HepG2 (cell line): ENCODE results near the gene MGA. TPM values are rescaled to one million over a fixed set of nuclear protein-coding genes. Genes with fewer than 3 reads are reported as not detected.
A peak's percentile ranks its signal among the peaks of the same experiment; 100 is the strongest.

Experiments
- ATAC-seq: fragments of 200-7000 bp; cut with Tn5 transposase; 3 replicates; pipeline ENCODE4 v1.9.1; 2020; ENCODE audit warnings: mild to moderate bottlenecking, moderate library complexity
- BruUV-seq: library from RNA; stranded (reverse); fragments of 400-500 nt; replicated peaks from 2 replicates; lab custom pipeline; 2021; lab: Mats Ljungman, UMichigan
- CTCF ChIA-PET: fragments of 300-600 bp; formaldehyde crosslinking; extraction: SDS; loops from one replicate; lab custom pipeline; 2021; ENCODE audit warnings: low total read pairs, inconsistent platforms, low intra/inter-chr PET ratio; lab: Yijun Ruan, JAX
- POLR2A ChIA-PET: fragments of 350-600 bp; sonication (Branson Sonifier 250); formaldehyde crosslinking; loops from one replicate; lab custom pipeline; 2020; ENCODE audit warnings: antibody characterized with exemption, inconsistent platforms; lab: Yijun Ruan, JAX
- DNase-seq: peaks from one replicate; pipeline ENCODE4 v3.0.0-alpha.2; 2015; ENCODE audit warnings: low spot score
- FAIRE-seq: peaks from 3 replicates; lab custom pipeline; 2011; peaks lifted over from hg19 to GRCh38; lab: Jason Lieb, UNC
- H2AFZ ChIP-seq: one replicate; pipeline ENCODE4 v1.6.1; 2011; ENCODE audit warnings: low read length, inconsistent platforms
- H3K27ac ChIP-seq: fragments of 300-600 bp; 3 replicates; pipeline ENCODE4 v1.8.0; 2011; ENCODE audit warnings: mixed run types, mild to moderate bottlenecking, mixed read lengths, low read length, inconsistent platforms; ENCODE audit not compliant: insufficient read depth; ENCODE audit errors: extremely low read length
- H3K27me3 ChIP-seq, 2 experiments: fragments of 200-600 bp in 1 of 2; 2 replicates in 1 of 2; 3 replicates in 1 of 2; pipeline versions ENCODE4 v1.6.0 to v1.8.0; 2011; ENCODE audit warnings: low read length in 2 of 2, mild to moderate bottlenecking in 2 of 2, moderate library complexity in 2 of 2, inconsistent platforms in 1 of 2; ENCODE audit not compliant: insufficient read depth in 2 of 2, control insufficient read depth in 1 of 2
- H3K36me3 ChIP-seq, 2 experiments: fragments of 200-600 bp in 1 of 2; replicated peaks in 1 of 2; 2 replicates in 1 of 2; 3 replicates in 1 of 2; pipeline versions ENCODE4 v1.5.1 to v1.8.0; 2011; ENCODE audit warnings: low read length in 2 of 2, inconsistent platforms in 1 of 2; ENCODE audit not compliant: insufficient read depth in 2 of 2, control insufficient read depth in 1 of 2
- H3K4me1 ChIP-seq: 2 replicates; pipeline ENCODE4 v1.5.1; 2012; ENCODE audit warnings: low read length, inconsistent platforms; ENCODE audit not compliant: insufficient read depth
- H3K4me2 ChIP-seq: 2 replicates; pipeline ENCODE4 v1.6.0; 2011; ENCODE audit warnings: low read depth, low read length, inconsistent platforms
- H3K4me3 ChIP-seq, 3 experiments: fragments of 200-600 bp in 1 of 3; sonication (generic), shearing (Covaris generic) in 1 of 3; replicated peaks in 1 of 3; 2 replicates each; pipeline ENCODE4 v1.5.1; 2011 to 2016; ENCODE audit warnings: low read length in 3 of 3, inconsistent platforms in 2 of 3, low read depth in 2 of 3, mild to moderate bottlenecking in 2 of 3, control low read depth in 1 of 3, mixed read lengths in 1 of 3; ENCODE audit not compliant: insufficient read depth in 1 of 3
- H3K79me2 ChIP-seq: one replicate; pipeline ENCODE4 v1.6.1; 2011; ENCODE audit warnings: low read length, inconsistent platforms; ENCODE audit not compliant: insufficient read depth
- H3K9ac ChIP-seq: 2 replicates; pipeline ENCODE4 v1.6.0; 2011; ENCODE audit warnings: mild to moderate bottlenecking, low read depth, low read length, inconsistent platforms; ENCODE audit not compliant: insufficient read depth
- H3K9me3 ChIP-seq: 2 replicates; pipeline ENCODE4 v1.5.1; 2012; ENCODE audit warnings: mild to moderate bottlenecking, low read length
- H4K20me1 ChIP-seq: 2 replicates; pipeline ENCODE4 v1.6.0; 2011; ENCODE audit warnings: inconsistent platforms, mild to moderate bottlenecking, low read length, moderate library complexity; ENCODE audit not compliant: insufficient read depth
- E2F2 ChIP-seq: sonication (generic); formaldehyde crosslinking; IDR thresholded peaks from 2 replicates; pipeline ENCODE4 v1.4.0; 2020; ENCODE audit warnings: missing genetic modification reagents, borderline replicate concordance
- PHF8 ChIP-seq: sonication (generic); formaldehyde crosslinking; IDR thresholded peaks from 2 replicates; pipeline ENCODE4 v1.5.0; 2020; ENCODE audit warnings: missing genetic modification reagents
- ZBTB21 ChIP-seq: sonication (generic); formaldehyde crosslinking; IDR thresholded peaks from 2 replicates; pipeline ENCODE4 v1.4.0; 2020; ENCODE audit warnings: missing genetic modification reagents
- ZMYM2 ChIP-seq: sonication (generic); formaldehyde crosslinking; IDR thresholded peaks from 2 replicates; pipeline ENCODE4 v1.8.0; 2022; ENCODE audit warnings: mild to moderate bottlenecking, missing genetic modification reagents
- ZNF557 ChIP-seq: sonication (generic); formaldehyde crosslinking; IDR thresholded peaks from 2 replicates; pipeline ENCODE4 v1.4.0; 2020; ENCODE audit warnings: missing genetic modification reagents
- ZNF615 ChIP-seq: sonication (generic); formaldehyde crosslinking; IDR thresholded peaks from 2 replicates; pipeline ENCODE4 v1.5.0; 2020; ENCODE audit warnings: mild to moderate bottlenecking, missing genetic modification reagents, borderline replicate concordance
- WGBS: methylation state at CpG from one replicate; pipeline ENCODE4 v1.1.6; 2017; ENCODE audit warnings: low lambda C conversion rate; 5-methylcytosine and 5-hydroxymethylcytosine counted together
- in situ Hi-C: cut with HindIII; loops from 2 replicates; pipeline ENCODE4 v1.10.0; 2017; ENCODE audit warnings: low pct_unique_long_range_greater_than_20kb; ENCODE audit not compliant: extremely low pct_ligation_motif_present
- intact Hi-C: fragments of 100-400 bp; cut with micrococcal nuclease; formaldehyde crosslinking; loops from one replicate; pipeline ENCODE4 v1.10.0; 2022; ENCODE audit not compliant: unreplicated experiment
- polyA plus RNA-seq, 8 experiments: library from polyadenylated mRNA; depleted of rRNA in 3 of 8; stranded (reverse) in 7 of 8; unstranded in 1 of 8; fragments of >200 nt; fragmentation: Illumina TruSeq in 4 of 8; extraction: Trizol in 4 of 8; gene quantifications; 2 replicates each; pipeline versions ENCODE4 v1.2.1 to v1.2.3, GENCODE V29; 2011 to 2016; ENCODE audit warnings: low read depth in 4 of 8, missing spikeins in 1 of 8, mixed read lengths in 1 of 8; ENCODE audit not compliant: insufficient read depth in 1 of 8
- total RNA-seq, 5 experiments: library from RNA; depleted of rRNA; stranded (reverse); fragments of >200 nt; fragmentation: Illumina TruSeq; extraction: Trizol; gene quantifications; 2 replicates each; pipeline ENCODE4 v1.2.3, GENCODE V29; 2016; ENCODE audit warnings: low read depth in 1 of 5
- TF ChIP-seq, protein P1 (sequence below): sonication (generic); formaldehyde crosslinking; IDR thresholded peaks from 2 replicates; pipeline ENCODE4 v1.4.0; 2020; ENCODE audit warnings: missing genetic modification reagents; ENCODE audit errors: not compliant biosample characterization

MGA gene
- total and polyA plus RNA-seq, 2 of the 13 experiments (the other 11 are each of a cell fraction or from before 2014, with no cell fraction given): 5.3 to 59.0 TPM

- TF ChIP-seq E2F2 (CRISPR knock-in tag) (peak; percentile 44; the same call in 1 of the 2 replicates), ZBTB21 (no peak)
- TF ChIP-seq, protein P1, sequence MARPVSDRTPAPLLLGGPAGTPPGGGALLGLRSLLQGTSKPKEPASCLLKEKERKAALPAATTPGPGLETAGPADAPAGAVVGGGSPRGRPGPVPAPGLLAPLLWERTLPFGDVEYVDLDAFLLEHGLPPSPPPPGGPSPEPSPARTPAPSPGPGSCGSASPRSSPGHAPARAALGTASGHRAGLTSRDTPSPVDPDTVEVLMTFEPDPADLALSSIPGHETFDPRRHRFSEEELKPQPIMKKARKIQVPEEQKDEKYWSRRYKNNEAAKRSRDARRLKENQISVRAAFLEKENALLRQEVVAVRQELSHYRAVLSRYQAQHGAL (CRISPR knock-in tag): peak; percentile 85
Observed at GRCh38 chr15:41621200-41622193, 38.7 kb upstream of the MGA start (continued).

- ATAC-seq: no peak
- no peak for TF ChIP-seq ZNF615 (CRISPR knock-in tag)
- TF ChIP-seq ZMYM2 (CRISPR knock-in tag): no peak
- no peak for TF ChIP-seq PHF8
- TF ChIP-seq ZNF557 (CRISPR knock-in tag): no peak
- Histone ChIP-seq H3K27me3 (no peaks in the 10 kb centered on the region), H3K9ac (no peak overlapping the region), H3K27ac (no peak overlapping the region), H3K4me1 (peaks cover 26% of the 10 kb centered on the region), H4K20me1 (no peaks in the 10 kb centered on the region), H3K79me2 (peaks cover 44% of the 10 kb centered on the region), H3K4me3 (no peak overlapping the region), H3K4me2 (peak overlapping the region; percentile 77; the same call in 1 of the 2 replicates), H3K9me3 (no peaks in the 10 kb centered on the region), H2AFZ (no peak overlapping the region), H3K36me3 (no peaks in the 10 kb centered on the region)
- no TSS peak for BruUV-seq
- in situ Hi-C loops: no loop called here
- DNase-seq: no peak
- ChIA-PET POLR2A (interaction anchor here (2.0 kb wide), 1 partner anchor 54 kb away, joined by 17 read pairs; no protein-coding TSS in a partner anchor), CTCF (no interaction called here)
- WGBS: 97% methylated on average over 4 of the region's 4 CpGs
- intact Hi-C loops: loop anchor here (2.0 to 5.0 kb wide), 2 partner anchors 66 to 130 kb away; partner anchors contain the start of genes ITPKA and TYRO3
- FAIRE-seq: no peak
Observed at GRCh38 chr15:41622901-41623300, 37.3 kb upstream of the MGA start.
